CD8-positive, alpha-beta memory T cell (primary cell): ENCODE measurements around the gene OR56A4. TPM values are rescaled to one million over a fixed set of nuclear protein-coding genes. Genes with fewer than 3 reads are reported as not detected.
A peak's percentile ranks its signal among the peaks of the same experiment; 100 is the strongest.

Source experiments
- CTCF ChIA-PET: fragments of 350-600 bp; sonication (Branson Sonifier 250); formaldehyde crosslinking; loops from one replicate; lab custom pipeline; 2021; ENCODE audit warnings: antibody characterized with exemption; lab: Charles Lee
- POLR2A ChIA-PET: fragments of 350-600 bp; sonication (Branson Sonifier 250); formaldehyde crosslinking; loops from one replicate; lab custom pipeline; 2021; ENCODE audit warnings: antibody characterized with exemption; lab: Charles Lee
- DNase-seq, 5 donors: peaks; one replicate each; pipeline versions ENCODE4 v3.0.0 to v3.0.0-alpha.2; 2020 to 2022; ENCODE audit warnings: mixed read lengths in 1 of 5
- H3K27ac ChIP-seq: one replicate; pipeline ENCODE4 v1.7.0; 2013; ENCODE audit warnings: low read depth, mild to moderate bottlenecking, low read length, moderate library complexity
- H3K27me3 ChIP-seq: 2 replicates; pipeline ENCODE4 v1.7.0; 2013; ENCODE audit warnings: low read length, mild to moderate bottlenecking; ENCODE audit not compliant: insufficient read depth, poor library complexity, severe bottlenecking
- H3K36me3 ChIP-seq: 2 replicates; pipeline ENCODE4 v1.7.0; 2013; ENCODE audit warnings: mild to moderate bottlenecking, low read length, moderate library complexity; ENCODE audit not compliant: insufficient read depth
- H3K4me1 ChIP-seq: 2 replicates; pipeline ENCODE4 v1.7.0; 2013; ENCODE audit warnings: mild to moderate bottlenecking, low read length, moderate library complexity; ENCODE audit not compliant: insufficient read depth
- H3K4me3 ChIP-seq: 2 replicates; pipeline ENCODE4 v1.7.0; 2013; ENCODE audit warnings: mild to moderate bottlenecking, low read length
- H3K9me3 ChIP-seq: 2 replicates; pipeline ENCODE4 v1.7.0; 2013; ENCODE audit warnings: mild to moderate bottlenecking, low read length
- H3K27ac Mint-ChIP-seq, 8 donors: one replicate each; pipeline ENCODE4 v1.8.0; 2020 to 2021; ENCODE audit warnings: mixed read lengths in 8 of 8, mild to moderate bottlenecking in 6 of 8, inconsistent platforms in 3 of 8, moderate library complexity in 3 of 8
- H3K27me3 Mint-ChIP-seq, 2 donors: one replicate each; pipeline ENCODE4 v1.8.0; 2020 to 2021; ENCODE audit warnings: mixed read lengths in 2 of 2, mild to moderate bottlenecking in 1 of 2, moderate library complexity in 1 of 2
- H3K36me3 Mint-ChIP-seq, 3 donors: one replicate each; pipeline ENCODE4 v1.8.0; 2020 to 2021; ENCODE audit warnings: mixed read lengths in 3 of 3, inconsistent platforms in 1 of 3, mild to moderate bottlenecking in 1 of 3
- H3K4me1 Mint-ChIP-seq, 3 donors: one replicate each; pipeline ENCODE4 v1.8.0; 2020 to 2021; ENCODE audit warnings: mixed read lengths in 3 of 3, inconsistent platforms in 1 of 3, mild to moderate bottlenecking in 1 of 3
- H3K4me3 Mint-ChIP-seq, 7 donors: one replicate each; pipeline ENCODE4 v1.8.0; 2020 to 2021; ENCODE audit warnings: mixed read lengths in 7 of 7, mild to moderate bottlenecking in 6 of 7, moderate library complexity in 4 of 7, inconsistent platforms in 2 of 7
- H3K9me3 Mint-ChIP-seq, 5 donors: one replicate each; pipeline ENCODE4 v1.8.0; 2020 to 2022; ENCODE audit warnings: mixed read lengths in 5 of 5, mild to moderate bottlenecking in 3 of 5, moderate library complexity in 2 of 5, inconsistent platforms in 1 of 5
- polyA plus RNA-seq: library from polyadenylated mRNA; unstranded; fragments of 300-500 nt; fragmentation: Illumina TruSeq; gene quantifications from one replicate; pipeline ENCODE4 v1.2.3, GENCODE V29; 2021
- total RNA-seq, 2 experiments: library from RNA; stranded (reverse); gene quantifications; one replicate each; pipeline ENCODE4 v1.2.3, GENCODE V29; 2021

OR56A4 gene, protein sequence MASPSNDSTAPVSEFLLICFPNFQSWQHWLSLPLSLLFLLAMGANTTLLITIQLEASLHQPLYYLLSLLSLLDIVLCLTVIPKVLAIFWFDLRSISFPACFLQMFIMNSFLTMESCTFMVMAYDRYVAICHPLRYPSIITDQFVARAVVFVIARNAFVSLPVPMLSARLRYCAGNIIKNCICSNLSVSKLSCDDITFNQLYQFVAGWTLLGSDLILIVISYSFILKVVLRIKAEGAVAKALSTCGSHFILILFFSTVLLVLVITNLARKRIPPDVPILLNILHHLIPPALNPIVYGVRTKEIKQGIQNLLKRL
- not detected for total RNA-seq
- not detected for polyA plus RNA-seq

DNA sequence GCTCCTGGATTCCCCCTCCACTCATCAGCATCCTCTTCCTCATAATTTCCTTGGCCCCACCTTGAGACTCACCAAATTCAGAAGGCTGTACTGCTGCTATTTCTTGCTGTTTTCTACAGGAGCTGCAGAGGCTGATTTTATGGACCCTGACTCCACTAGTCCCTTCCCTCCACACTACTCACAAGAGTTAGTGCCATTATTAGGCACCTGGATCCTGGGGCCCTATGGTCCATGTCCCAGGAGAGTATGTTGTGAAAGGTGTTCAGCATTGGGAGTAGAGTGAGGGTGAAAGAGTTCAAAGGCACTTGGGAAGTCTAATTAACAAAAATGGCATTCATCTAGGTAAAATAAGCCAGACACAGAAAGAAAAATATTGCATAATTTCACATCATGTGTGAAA lies at the start of gene OR56A4:
Gene OR56A4, minus strand, starts transcription at position 101 of the 400 bp plus-strand sequence. CDS start 3,954 bp downstream, outside the sequence.
- H3K4me1 Mint-ChIP-seq, result no peaks in the 10 kb centered on the region
- ChIA-PET CTCF (no interaction called here), POLR2A (no interaction called here)
- H3K4me3 Mint-ChIP-seq, result no peak within 1 kb of the TSS
- DNase-seq, result no peak
- no peaks in the 10 kb centered on the region for H3K9me3 ChIP-seq
- H3K36me3 ChIP-seq, result no peaks in the 10 kb centered on the region
- peaks cover 12 to 47% of the 10 kb centered on the region in 2 donors for H3K27me3 Mint-ChIP-seq
- no peaks in the 10 kb centered on the region for H3K36me3 Mint-ChIP-seq
- H3K4me1 ChIP-seq, result no peaks in the 10 kb centered on the region
- no peaks in the 10 kb centered on the region for H3K27me3 ChIP-seq
- no peak within 1 kb of the TSS for H3K27ac ChIP-seq
- H3K27ac Mint-ChIP-seq, result no peak within 1 kb of the TSS
- no peak within 1 kb of the TSS for H3K4me3 ChIP-seq
- no peaks in the 10 kb centered on the region for H3K9me3 Mint-ChIP-seq

DNA sequence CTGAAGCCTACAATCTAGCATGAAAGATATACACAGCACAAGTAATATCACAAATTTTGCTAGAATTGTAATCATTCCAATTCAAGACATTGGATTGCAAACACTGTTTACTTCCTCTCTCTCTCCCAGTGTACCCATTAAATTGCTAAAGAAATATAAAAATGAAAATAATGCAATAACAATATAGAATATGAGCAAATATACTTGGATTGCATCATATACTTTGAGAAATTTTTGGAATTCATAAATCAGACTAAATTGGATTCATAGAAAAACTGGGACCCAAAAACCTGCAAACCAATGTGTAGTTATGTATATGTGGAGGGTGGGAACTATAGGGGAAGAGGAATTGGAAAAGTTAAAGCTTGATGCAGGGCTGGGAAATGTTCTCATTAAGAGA lies 48.8 kb upstream of the OR56A4 start:
- Histone ChIP-seq H3K36me3 (no peaks in the 10 kb centered on the region), H3K27ac (no peak overlapping the region), H3K9me3 (no peaks in the 10 kb centered on the region), H3K4me3 (no peak overlapping the region), H3K4me1 (no peaks in the 10 kb centered on the region), H3K27me3 (no peaks in the 10 kb centered on the region)
- Mint-ChIP-seq H3K27ac (no peak overlapping the region), H3K27me3 (peaks cover 16 to 29% of the 10 kb centered on the region in 2 donors), H3K9me3 (no peaks in the 10 kb centered on the region), H3K4me3 (no peak overlapping the region), H3K4me1 (no peaks in the 10 kb centered on the region), H3K36me3 (no peaks in the 10 kb centered on the region)
- CTCF ChIA-PET, result no interaction called here
- DNase-seq, result no peak
- POLR2A ChIA-PET, result no interaction called here

DNA sequence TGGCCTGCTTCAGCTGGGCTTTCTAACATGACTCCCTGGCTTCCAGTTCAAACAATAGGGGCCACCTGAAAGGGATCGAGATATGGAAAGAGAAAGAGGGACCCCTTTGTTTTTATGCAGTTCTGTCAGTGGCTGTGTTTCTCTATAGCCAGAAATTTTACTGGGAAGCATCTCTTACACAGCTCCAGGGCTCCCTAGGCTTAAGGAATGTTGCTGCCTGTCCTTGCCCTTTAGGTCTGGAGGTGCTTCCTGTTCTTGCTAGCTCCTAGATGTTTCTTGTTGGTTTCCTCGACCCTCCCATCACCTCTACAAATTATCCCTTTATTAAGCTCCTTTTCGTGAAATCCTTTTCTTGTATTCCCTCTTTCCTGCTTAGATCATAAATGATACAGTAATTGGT lies 45.6 kb upstream of the OR56A4 start:
- Histone ChIP-seq H3K4me3 (no peak overlapping the region), H3K27me3 (no peaks in the 10 kb centered on the region), H3K4me1 (no peaks in the 10 kb centered on the region), H3K9me3 (no peaks in the 10 kb centered on the region), H3K36me3 (no peaks in the 10 kb centered on the region), H3K27ac (no peak overlapping the region)
- peaks cover 12 to 46% of the 10 kb centered on the region in 2 donors for H3K27me3 Mint-ChIP-seq
- ChIA-PET CTCF (no interaction called here), POLR2A (no interaction called here)
- DNase-seq, result no peak
- H3K36me3 Mint-ChIP-seq, result no peaks in the 10 kb centered on the region
- no peak overlapping the region for H3K27ac Mint-ChIP-seq
- H3K9me3 Mint-ChIP-seq, result no peaks in the 10 kb centered on the region
- no peaks in the 10 kb centered on the region for H3K4me1 Mint-ChIP-seq
- H3K4me3 Mint-ChIP-seq, result no peak overlapping the region

DNA sequence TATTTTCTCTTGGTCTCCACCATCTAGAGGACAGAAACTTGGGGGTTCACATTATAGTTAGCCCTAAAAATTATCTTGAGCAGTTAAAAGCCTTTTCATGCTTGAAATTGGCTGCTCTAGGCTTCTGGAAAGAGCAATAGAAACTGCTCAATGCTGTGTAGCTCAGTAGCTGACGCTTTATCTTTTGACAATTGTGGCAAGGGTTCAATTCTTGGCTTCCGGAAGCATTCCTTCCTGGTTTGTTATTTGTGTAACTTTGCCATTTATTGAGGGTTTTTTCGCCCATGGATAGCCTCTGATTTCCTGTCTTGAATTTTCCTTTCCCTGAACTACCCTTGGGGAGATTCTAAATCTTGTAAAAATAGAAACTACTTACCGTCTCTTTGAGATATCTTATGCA lies 34.1 kb upstream of the OR56A4 start:
- H3K9me3 Mint-ChIP-seq, result no peaks in the 10 kb centered on the region
- Histone ChIP-seq H3K4me1 (no peaks in the 10 kb centered on the region), H3K9me3 (no peaks in the 10 kb centered on the region), H3K36me3 (no peaks in the 10 kb centered on the region), H3K27me3 (no peaks in the 10 kb centered on the region), H3K4me3 (no peak overlapping the region), H3K27ac (no peak overlapping the region)
- no peak for DNase-seq
- ChIA-PET CTCF (no interaction called here), POLR2A (interaction anchor here (0.6 kb wide), 1 partner anchor 333 kb away, joined by 4 read pairs; no protein-coding TSS in a partner anchor)
- peaks cover 0 to 35% of the 10 kb centered on the region in 2 donors for H3K27me3 Mint-ChIP-seq
- H3K36me3 Mint-ChIP-seq, result no peaks in the 10 kb centered on the region
- no peak overlapping the region for H3K27ac Mint-ChIP-seq
- no peaks in the 10 kb centered on the region for H3K4me1 Mint-ChIP-seq
- no peak overlapping the region for H3K4me3 Mint-ChIP-seq

DNA sequence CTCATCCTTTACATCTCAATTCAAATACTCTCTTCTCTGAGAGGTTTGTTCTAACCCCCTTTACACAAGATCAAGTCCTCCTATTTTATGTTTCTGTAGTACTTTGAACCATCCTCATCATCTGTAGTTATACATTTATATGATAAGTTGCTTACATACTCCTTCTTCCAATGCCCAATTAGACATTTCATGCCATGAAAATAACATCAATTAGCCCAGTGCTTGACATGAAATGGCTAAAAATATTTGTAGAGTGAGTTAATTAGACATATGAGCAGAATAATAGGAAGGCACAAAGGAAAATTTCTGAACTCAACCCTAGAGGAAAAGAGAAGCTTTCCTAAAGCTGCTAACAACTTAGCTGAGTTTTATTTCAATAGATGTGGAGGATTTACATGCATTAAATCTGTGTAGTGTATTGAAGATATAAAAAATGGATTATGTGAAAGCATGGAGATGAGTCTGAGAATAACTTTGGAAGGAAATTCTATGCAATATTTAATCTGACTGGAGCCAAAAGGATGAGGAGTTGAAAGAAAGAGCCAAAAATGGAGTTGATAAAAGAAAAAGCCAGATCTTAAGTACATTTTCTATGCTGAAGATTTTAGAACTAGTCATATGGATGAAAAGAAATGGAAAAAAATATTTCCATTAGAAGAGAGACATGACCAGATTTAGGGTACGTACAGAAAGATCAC lies 24.1 kb upstream of the OR56A4 start, which contains the start of gene OR56A1:
Gene OR56A1, minus strand, starts transcription at position 51 of the 698 bp plus-strand sequence. CDS start 3,066 bp downstream, outside the sequence.
- CTCF ChIA-PET, result no interaction called here
- Histone ChIP-seq H3K27me3 (no peaks in the 10 kb centered on the region), H3K9me3 (no peaks in the 10 kb centered on the region), H3K4me3 (no peak within 1 kb of the TSS), H3K36me3 (no peaks in the 10 kb centered on the region), H3K27ac (no peak within 1 kb of the TSS), H3K4me1 (no peaks in the 10 kb centered on the region)
- Mint-ChIP-seq H3K4me3 (no peak within 1 kb of the TSS), H3K9me3 (no peaks in the 10 kb centered on the region), H3K4me1 (no peaks in the 10 kb centered on the region), H3K27me3 (peaks cover 0 to 26% of the 10 kb centered on the region in 2 donors), H3K36me3 (no peaks in the 10 kb centered on the region), H3K27ac (no peak within 1 kb of the TSS)
- DNase-seq, result no peak
- POLR2A ChIA-PET, result no interaction called here

DNA sequence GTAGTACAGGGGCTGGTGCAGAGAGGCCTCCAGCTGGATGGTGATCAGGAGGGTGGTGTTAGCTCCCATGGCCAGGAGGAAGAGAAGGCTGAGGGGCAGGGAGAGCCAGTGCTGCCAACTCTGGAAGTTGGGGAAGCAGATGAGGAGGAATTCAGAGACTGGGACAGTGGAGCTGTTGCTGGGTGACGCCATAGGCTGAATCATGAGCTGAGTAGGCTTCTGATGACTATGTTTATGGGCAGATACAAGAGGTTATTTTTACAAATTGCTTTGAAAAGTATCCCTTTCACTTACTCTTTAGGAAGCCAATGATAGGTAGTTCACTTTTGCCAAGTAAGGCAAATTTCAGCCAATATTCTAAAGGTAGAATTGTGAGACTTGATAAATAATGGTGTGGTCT lies 20.8 kb upstream of the OR56A4 start:
- H3K36me3 Mint-ChIP-seq, result no peaks in the 10 kb centered on the region
- ChIA-PET CTCF (no interaction called here), POLR2A (no interaction called here)
- no peaks in the 10 kb centered on the region for H3K36me3 ChIP-seq
- peaks cover 3 to 36% of the 10 kb centered on the region in 2 donors for H3K27me3 Mint-ChIP-seq
- no peak overlapping the region for H3K27ac ChIP-seq
- H3K27me3 ChIP-seq, result peaks cover 5% of the 10 kb centered on the region
- DNase-seq, result no peak
- H3K9me3 Mint-ChIP-seq, result no peaks in the 10 kb centered on the region
- H3K4me3 ChIP-seq, result no peak overlapping the region
- H3K4me3 Mint-ChIP-seq, result no peak overlapping the region
- H3K27ac Mint-ChIP-seq, result no peak overlapping the region
- H3K4me1 ChIP-seq, result no peaks in the 10 kb centered on the region
- H3K9me3 ChIP-seq, result no peaks in the 10 kb centered on the region
- H3K4me1 Mint-ChIP-seq, result no peaks in the 10 kb centered on the region

DNA sequence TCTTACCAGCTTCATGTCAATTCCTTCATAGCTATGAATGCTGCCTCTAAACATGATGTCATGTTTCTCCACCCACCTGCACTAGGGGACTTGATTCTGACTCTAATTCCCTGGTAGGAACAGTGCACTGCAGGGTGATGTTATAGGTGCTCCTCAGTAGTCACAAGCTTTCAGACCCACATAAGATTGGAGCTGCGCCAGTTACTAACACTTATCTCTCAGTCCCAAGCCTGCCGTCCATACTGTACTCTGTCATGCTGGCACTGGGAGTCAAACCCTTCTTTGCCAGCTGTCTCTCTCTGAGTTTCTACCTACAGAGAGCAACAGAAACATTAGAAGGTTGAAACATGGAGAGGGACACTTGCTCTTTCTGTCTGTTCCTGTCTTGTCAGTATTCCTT lies 18.3 kb upstream of the OR56A4 start:
- POLR2A ChIA-PET, result no interaction called here
- H3K27ac Mint-ChIP-seq, result no peak overlapping the region
- H3K4me3 Mint-ChIP-seq, result no peak overlapping the region
- H3K4me3 ChIP-seq, result no peak overlapping the region
- no peaks in the 10 kb centered on the region for H3K4me1 Mint-ChIP-seq
- no peaks in the 10 kb centered on the region for H3K4me1 ChIP-seq
- H3K27me3 ChIP-seq, result peaks cover 5% of the 10 kb centered on the region
- no peak for DNase-seq
- H3K9me3 Mint-ChIP-seq, result no peaks in the 10 kb centered on the region
- CTCF ChIA-PET, result no interaction called here
- no peaks in the 10 kb centered on the region for H3K36me3 ChIP-seq
- H3K27me3 Mint-ChIP-seq, result peaks cover 3 to 42% of the 10 kb centered on the region in 2 donors
- H3K36me3 Mint-ChIP-seq, result no peaks in the 10 kb centered on the region
- H3K27ac ChIP-seq, result no peak overlapping the region
- no peaks in the 10 kb centered on the region for H3K9me3 ChIP-seq

DNA sequence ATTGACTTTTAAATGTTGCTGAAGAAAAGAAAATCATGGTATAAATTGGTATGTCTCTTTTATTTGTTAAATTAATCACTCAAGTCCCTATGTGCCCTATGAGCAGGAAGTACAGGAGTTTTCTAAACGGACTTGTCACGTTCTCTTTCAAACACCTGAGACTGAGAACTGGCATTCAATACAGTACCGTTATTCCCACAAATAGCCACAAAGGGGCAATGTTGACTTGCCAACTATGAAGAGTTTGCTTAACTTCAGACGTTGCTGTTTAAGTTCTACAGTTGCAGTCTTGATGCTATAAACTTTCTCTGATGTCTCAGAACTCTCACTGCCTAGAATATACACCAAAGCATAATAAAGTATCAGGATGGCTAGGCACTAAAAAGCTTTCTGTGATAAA lies 16.2 kb upstream of the OR56A4 start:
- Mint-ChIP-seq H3K4me1 (no peaks in the 10 kb centered on the region), H3K36me3 (no peaks in the 10 kb centered on the region), H3K4me3 (no peak overlapping the region), H3K27me3 (peaks cover 9 to 42% of the 10 kb centered on the region in 2 donors), H3K9me3 (no peaks in the 10 kb centered on the region), H3K27ac (no peak overlapping the region)
- Histone ChIP-seq H3K4me1 (no peaks in the 10 kb centered on the region), H3K9me3 (no peaks in the 10 kb centered on the region), H3K27me3 (peaks cover 5% of the 10 kb centered on the region), H3K36me3 (no peaks in the 10 kb centered on the region), H3K4me3 (no peak overlapping the region), H3K27ac (no peak overlapping the region)
- POLR2A ChIA-PET, result no interaction called here
- CTCF ChIA-PET, result interaction anchor here (0.8 to 2.7 kb wide), 4 partner anchors 292 to 340 kb away, joined by 3 to 7 read pairs (median 4); no protein-coding TSS in a partner anchor
- peak in 2 of 5 donors; percentile 9 to 15 for DNase-seq
